GM18519 (cell line): Measurements from ENCODE around the gene WDR27.

Experiments
- ATAC-seq: cut with Tn5 transposase; IDR thresholded peaks from one replicate; pipeline ENCODE4 v1.9.1; 2021; ENCODE audit warnings: mild to moderate bottlenecking, moderate library complexity; ENCODE audit not compliant: unreplicated experiment, low FRiP score

Gene WDR27

DNA sequence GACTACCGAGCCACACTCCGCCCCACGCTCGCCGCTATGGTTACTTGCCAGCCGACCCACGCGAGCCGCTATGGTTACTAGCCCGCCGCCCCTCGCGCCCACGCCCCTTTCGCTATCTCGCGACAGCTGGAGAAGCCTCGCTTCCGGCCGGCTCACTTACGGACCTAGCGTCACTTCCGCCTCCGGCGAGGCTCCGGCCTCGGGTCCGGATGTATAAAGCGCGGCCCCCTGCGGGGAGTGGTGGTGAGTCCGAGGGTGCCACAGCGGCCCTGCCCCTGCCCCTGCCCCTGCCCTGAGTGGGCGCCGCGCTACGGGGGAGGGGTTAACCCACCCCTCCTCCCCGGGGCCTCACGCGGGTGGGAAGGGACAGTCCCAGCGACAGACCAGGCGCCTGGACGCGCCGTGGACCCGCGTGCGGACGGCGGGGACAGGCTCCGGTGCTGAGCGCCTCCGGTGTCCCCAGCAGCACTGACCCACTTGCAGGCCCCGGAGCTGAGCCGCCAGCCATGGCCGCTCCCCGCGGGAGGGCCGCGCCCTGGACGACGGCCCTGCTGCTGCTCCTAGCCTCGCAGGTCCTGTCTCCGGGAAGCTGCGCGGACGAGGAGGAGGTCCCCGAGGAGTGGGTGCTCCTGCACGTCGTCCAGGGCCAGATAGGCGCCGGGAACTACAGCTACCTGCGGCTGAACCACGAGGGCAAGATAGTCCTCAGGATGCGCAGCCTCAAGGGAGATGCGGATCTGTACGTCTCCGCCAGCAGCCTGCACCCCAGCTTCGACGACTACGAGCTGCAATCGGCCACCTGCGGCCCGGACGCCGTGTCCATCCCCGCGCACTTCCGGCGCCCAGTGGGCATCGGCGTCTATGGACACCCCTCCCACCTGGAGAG, at the start of gene WDR27, which contains the start of gene C6orf120:
TSS of gene WDR27 (minus strand) at position 76 of the 886 bp plus-strand sequence. CDS start 13,024 bp downstream, outside the sequence.
TSS of gene C6orf120 (plus strand) at position 173 of the 886 bp plus-strand sequence. CDS start at position 507, 334 bp downstream.
- ATAC-seq = peak; percentile 96

- no peak for ATAC-seq
These were observed 44.7 kb upstream of the WDR27 start for GRCh38 chr6:169746556-169746955.

DNA sequence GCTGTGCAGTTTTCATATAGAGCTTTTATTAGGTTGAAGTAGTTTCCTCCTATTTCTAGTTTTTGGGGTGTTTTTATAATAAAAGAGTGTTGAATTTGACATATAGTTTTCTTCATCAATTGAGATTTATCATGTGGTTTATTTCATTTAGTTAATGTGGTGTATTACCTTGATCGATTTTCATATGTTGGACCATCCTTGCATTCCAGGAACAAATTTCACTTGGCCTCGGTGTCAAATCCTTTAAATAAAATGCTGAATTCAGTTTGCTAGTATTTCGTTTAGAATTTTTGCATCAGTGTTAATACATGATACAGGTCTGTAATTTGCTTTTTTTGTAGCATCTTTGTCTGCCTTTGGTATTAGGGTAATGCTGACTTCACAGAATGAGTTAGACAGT, 43.6 kb upstream of the WDR27 start:
- no peak for ATAC-seq

DNA sequence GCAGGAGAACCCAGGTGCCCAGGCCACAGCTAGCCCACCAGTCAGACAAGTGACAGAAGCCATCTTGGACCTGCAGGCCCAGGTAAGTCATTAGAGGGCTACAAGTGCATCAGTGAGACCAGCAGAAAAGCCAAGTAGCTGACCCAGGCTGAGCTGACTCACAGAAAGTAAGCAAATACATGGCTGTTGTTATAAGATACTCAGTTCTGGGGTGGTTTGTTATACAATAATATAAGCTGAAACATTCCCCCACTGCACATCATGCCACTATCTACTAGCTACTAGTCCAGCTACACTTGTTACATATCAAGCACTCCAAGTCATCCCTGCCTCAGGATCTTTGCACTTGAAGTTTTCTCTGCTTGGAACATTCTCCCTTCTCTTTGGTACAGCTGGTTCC, 39.5 kb upstream of the WDR27 start:
- ATAC-seq = no peak

DNA sequence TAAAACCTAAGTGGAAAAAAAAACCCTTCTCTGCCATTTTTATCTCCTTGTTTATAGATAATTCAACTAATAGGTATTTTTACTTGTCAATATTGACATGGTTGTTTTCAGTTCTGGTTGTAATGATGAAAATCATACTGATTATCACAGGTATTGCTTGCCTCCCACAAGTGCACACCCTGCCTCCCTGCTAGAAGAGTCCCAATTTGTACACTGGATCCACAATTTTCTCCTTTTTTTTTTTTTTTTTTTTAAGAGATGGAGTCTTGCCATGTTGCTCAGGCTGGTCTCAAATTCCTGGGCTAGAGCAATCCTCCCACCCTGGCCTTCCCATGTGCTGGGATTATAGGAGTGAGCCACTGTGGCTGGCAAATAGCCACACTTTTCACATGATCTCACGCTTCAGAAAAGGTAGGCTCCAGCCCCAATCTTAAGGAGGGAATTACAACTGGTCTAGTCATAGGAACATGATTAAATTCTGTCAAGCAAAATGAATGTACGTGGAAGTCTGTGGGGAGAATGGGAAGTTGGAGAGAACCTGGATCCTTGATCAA, 37.2 kb upstream of the WDR27 start:
- ATAC-seq = no peak

DNA sequence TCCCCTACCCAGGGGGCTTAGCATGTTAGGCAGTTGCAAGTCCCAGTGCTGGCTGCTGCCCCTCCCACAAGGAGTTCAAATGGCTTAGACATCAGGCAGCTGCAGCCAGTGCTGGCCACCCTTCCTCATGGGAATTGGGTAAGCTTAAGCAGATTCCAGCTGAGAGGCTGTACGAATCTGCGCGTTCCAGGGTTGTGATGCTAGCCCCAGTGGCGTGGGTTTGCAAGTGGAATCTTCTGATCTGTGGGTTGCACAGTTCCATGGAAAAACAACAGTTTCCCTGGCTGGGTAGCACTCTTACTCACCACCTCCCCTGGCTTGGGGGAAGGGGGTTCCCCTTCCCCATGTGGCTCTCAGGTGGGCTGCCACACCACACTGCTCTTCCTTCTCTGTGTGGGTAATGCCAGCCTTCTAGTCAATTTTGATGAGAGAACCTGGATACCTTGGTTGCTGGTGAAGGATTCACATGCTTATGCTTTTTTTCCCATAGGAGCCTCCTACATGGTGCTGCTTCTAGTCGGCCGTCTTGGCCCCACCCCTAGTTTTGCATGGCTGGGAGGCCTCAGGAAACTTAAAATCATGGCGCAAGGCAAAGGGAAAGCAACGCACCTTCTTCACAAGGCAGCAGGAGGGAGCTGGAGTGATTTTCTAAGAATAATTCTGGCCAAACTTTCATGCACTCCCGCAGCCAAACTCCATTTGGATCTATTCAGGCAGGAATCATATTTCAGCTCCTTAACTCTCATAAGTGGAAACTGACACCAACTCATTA, 36.6 kb upstream of the WDR27 start:
- no peak for ATAC-seq

DNA sequence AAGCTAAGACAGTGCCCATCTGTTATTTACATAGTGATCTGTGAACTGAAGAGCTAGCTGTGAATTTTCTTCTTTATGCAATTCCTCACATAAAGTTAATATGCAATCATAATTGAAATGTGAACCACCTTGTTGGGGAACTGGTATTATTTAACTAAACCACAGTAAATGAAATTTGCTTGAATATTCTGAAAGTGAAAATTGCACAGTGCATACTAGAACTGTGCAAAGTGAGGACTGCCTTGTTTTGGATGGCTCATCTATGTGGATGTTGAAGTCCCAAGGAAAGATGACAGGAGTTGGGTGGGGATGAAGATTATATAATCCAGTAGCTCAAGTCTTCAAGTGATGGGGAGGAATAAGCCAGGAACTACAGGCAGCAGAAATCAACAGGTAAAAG, 28.1 kb upstream of the WDR27 start:
- ATAC-seq = no peak

GRCh38 chr6:169726963-169727362, 25.1 kb upstream of the WDR27 start:
- ATAC-seq = no peak

GRCh38 chr6:169726049-169726400, 24.2 kb upstream of the WDR27 start:
- ATAC-seq = no peak

DNA sequence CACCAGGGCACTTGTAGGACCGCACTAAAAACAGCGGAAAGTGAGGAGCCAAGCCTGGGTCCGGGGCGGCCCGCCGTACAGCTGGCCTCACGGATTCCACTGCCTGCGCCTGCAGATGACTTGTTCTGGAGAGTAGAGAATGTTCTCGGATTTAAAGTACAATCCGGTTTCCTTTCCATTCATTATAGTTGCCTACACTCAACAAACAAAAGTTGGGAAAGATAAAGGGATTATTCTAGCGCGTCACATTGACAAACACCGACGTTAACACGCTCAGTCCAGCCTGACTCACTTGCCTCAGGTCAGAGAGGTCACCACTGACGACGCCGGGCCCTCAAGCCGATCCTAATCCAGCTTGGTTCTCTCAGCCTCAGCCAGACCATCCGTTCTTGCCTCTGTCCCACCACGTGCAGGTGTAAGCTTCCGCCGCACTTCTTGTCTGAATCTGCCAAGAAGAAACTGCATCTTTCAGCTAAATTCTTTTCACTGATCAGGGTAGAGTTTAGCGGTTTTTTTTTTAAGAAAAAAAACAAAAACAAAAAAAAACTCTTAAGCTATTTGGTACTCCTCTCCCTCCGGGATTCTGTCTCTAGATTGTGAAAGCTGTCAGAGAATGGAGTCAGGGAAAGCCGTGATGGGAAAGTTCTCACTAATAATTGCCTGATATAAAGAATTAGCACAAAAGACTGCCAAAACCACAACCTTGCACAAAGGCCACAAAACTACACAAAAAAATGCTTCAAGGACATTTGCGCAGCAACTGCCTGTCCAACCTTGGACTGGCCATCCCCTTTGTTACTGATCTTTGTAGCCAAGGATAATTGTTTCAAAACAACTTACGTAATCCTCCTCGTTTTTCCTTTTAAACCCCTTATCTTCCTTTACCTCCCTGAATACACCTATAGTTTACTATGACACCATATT, 23.6 kb upstream of the WDR27 start:
- ATAC-seq = peak; percentile 4

- peak; percentile 28 for ATAC-seq
These were observed 22.8 kb upstream of the WDR27 start, which contains the start of gene PHF10 for GRCh38 chr6:169724494-169725124. PHF10 (minus strand) TSS chr6:169724500; CDS start chr6:169723931, 569 bp downstream.

DNA sequence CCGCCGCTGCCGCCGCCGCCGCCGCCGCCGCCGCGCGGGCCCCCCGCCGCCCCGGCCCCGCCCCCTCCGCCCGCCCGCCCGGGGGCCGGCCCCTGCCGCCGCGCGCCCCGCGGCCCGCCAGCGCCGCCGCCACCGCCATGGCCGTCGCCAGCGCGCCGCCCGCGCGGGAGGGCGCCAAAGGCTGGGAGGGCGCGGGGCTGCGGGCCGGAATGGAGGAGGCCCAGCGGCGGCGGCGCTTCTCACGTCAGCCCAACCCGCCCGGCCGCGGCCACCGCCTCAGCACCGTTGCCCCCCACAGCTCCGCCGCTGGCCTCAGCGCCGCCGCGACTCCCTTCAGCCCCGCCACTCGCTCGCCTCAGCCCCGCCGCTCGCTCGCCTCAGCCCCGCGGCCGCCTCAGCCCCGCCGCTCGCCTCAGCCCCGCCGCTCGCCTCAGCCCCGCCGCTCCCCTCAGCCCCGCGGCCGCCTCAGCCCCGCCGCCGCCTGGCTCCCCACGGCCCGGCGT, 22.2 kb upstream of the WDR27 start:
- ATAC-seq = peak; percentile 23

- peak; percentile 29 for ATAC-seq
These were observed 21.5 kb upstream of the WDR27 start for GRCh38 chr6:169723200-169723909.

DNA sequence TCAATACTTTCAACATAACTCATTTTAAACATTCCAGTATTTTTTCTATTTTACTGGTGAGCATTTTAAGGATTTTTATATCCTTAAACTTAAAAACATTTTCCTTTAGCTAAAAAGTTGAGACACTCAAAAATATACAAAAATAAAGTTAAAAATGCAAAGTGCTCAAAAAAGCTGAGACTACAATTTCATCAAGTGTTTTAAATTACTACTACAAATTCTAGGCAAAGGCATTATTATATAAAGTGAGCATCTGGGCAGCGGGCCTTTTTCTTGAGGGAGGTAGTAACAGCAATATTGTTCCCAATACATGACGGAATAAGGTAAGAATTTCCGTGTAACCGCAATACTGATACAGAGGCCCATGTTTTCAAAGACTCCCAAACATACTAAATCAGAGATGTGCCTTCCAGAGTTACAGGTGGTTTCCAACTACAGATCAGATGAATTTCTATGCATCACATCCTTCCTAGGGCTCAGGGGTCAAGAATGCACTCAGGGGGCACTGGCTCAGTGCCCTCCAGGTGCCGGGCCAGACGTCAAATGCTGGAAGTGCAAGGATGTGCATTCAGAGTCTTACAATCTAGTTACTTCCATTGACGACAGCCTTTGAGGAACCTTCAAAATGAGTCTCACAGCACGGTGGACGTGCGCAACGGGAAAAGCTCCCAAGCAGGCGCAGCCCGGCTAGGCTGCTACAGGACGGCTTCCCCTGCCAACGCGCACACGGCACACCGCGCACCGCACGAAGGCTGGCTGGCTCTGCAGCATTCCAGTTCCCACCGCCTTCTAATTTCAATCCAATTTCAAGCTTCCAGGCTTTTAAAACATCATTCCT, 20.8 kb upstream of the WDR27 start:
- ATAC-seq = no peak

DNA sequence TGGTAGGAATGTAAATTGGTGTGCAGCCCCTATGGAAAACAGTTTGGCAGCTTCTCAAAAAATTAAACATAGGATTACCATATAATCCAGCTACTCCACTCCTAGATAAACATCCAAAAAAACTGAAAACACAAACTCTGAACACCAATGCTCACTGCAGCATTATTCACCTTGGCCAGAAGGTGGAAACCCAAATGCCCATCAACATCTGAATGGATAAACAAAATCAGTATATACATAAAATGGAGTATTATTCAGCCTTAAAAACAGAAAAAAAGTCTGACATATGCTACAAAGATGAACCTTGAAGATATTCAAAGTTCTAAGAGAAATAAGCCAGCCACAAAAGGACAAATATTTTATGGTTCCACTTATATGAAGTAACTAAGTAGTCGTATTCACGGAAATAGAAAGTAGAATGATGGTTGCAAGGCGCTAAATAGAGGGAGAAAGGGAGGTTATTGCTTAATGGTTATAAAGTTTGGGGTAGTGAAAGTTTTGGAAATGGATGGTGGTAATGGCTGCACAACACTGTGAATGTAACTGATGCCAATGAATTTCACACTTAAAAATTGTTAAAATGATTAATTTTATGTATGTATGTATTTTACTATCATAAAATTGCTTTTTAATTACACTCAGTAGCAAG, 18.5 kb upstream of the WDR27 start:
- ATAC-seq = no peak

- no peak for ATAC-seq
These were observed 17.3 kb upstream of the WDR27 start for GRCh38 chr6:169719117-169719516.

- ATAC-seq = no peak
These were observed 12.8 kb upstream of the WDR27 start for GRCh38 chr6:169714595-169714994.
